Iris pigment epithelial cell (primary cell): ENCODE data around the gene GRM8.
A peak's percentile ranks its signal among the peaks of the same experiment; 100 is the strongest.
"Not testable (repeated sequence)": the region's sequence is repeated elsewhere in the genome, so short reads cannot be mapped to it uniquely, and the experiment has no call there.

ENCODE experiments used
- DNase-seq: peaks from one replicate; pipeline ENCODE4 v3.0.0-alpha.2; 2011; ENCODE audit warnings: low read depth

Gene GRM8

GRCh38 chr7:126718419-126718818 is 534.3 kb downstream of the GRM8 start:
- no peak for DNase-seq

- DNase-seq: no peak
Observed at GRCh38 chr7:126716321-126716720, 536.4 kb downstream of the GRM8 start.

- DNase-seq: no peak
Observed at GRCh38 chr7:126715076-126715475, 537.7 kb downstream of the GRM8 start.

DNA sequence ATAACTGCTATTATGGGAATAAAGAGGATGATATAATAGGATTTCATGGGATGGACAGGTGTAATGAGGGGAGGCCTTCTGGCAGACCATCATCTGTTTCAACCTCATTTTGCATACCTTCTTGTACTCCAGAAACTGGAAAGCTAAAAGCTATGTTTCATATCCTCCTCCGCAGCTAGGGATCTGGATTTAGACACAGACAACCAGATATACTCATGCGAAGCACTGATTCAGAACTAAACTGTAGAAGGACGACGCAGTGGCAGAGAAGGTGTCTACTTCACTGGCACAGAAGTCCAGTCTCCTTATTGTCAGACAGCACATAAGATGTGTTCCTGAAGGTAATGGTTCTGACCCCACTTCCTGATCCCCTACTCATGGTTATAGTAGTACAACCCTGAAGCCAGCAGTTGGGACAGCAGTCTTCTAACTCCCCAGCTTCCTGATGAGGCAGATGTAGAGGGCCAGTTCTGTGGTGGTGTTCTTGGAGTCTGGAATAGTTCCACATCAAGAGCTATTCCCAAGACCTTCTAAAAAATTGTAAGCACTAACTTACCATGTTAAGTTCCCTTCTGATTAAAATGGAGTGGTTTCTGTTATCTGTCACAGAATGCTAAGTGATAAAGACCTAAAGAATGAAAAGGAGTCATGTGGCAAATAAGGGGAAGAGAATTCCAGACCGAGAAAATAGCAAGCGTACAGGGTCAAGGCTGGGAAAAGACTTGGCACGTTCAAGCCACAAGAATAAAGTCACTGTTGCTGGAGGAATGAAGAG is 550.3 kb downstream of the GRM8 start:
- DNase-seq: peak; percentile 45

- peak; percentile 99 for DNase-seq
Observed at GRCh38 chr7:126700807-126701604, 551.7 kb downstream of the GRM8 start.

DNA sequence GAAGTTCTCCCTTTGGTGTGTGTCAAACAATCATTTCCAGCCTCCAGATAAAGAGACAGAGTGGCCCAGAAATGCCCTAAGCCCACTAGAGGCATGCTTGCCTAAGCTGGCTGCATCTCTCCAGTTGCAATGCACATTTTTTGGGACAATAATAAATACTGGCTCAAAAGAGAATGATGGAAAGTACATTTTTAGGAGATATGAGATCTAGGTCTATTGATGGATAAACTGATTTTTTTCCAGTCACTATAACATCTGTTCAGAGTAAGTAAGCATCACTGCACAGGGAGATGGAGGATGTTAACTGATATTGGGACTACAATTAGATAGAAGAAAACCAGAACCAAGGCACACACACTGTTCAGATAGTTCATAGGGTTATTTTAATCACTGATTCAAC is 553.0 kb downstream of the GRM8 start:
- DNase-seq: no peak

DNA sequence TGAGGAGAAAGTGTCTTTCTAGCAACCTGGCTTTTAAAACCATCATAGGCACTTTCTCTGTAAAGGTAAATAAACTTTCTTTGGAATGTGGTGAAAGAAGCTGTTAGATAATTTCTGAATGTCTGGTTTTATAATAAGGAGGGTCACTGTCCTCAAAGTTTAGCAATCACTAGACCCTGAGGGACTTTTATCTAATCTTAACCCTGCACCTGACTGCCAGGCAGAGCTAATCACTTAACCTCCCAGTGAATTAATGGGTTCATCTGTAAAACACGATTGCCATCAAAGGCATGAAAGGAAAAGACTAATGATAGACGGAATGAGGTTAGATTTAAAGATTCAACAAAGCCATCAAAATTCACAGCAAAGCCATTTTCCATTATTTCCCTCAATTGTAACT is 553.8 kb downstream of the GRM8 start:
- DNase-seq: no peak

- no peak for DNase-seq
Observed at GRCh38 chr7:126698446-126698845, 554.3 kb downstream of the GRM8 start.

- no peak for DNase-seq
Observed at GRCh38 chr7:126696256-126697038, 556.3 kb downstream of the GRM8 start.

- DNase-seq: no peak
Observed at GRCh38 chr7:126690848-126691751, 561.6 kb downstream of the GRM8 start.

DNA sequence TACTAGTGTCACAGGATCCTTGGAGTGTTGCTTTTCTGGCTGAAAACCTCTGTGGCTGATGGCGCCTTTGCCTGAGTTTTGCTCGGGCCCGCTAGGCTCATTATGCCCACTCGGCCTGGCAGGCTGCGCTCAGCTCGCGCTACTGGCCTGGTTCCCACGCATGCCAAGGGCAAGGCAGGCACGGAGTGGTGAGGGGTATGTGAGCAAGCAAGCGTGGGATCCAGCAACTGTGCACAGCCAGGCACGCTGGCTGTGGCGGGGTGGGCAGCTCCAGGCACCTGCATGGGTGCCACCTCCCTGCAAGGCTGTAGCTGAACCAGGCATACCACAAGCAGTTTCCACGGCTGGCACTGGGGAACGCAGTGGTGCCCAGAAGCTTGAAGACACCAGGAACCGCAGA is 562.6 kb downstream of the GRM8 start:
- no peak for DNase-seq

DNA sequence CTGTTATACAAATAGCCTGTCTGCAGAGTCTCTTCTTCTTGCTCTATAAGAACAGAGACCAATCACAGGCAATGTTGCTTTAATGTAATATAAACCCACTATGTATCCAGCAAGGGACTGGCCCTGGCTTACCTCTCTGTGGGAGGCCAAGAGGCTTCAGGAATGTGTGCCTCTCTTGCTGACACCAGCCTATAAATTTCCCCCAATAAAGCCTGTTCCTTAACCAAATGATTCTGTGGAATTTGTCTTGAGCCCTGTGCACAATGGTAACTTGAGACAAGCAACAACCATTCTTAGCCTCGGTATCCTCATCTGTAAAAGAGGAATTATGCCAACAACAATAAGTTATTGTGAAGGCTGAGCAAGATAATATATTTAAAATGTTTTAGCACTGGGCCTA is 563.7 kb downstream of the GRM8 start:
- DNase-seq: peak; percentile 68

- DNase-seq: no peak
Observed at GRCh38 chr7:126686474-126686873, 566.3 kb downstream of the GRM8 start.

DNA sequence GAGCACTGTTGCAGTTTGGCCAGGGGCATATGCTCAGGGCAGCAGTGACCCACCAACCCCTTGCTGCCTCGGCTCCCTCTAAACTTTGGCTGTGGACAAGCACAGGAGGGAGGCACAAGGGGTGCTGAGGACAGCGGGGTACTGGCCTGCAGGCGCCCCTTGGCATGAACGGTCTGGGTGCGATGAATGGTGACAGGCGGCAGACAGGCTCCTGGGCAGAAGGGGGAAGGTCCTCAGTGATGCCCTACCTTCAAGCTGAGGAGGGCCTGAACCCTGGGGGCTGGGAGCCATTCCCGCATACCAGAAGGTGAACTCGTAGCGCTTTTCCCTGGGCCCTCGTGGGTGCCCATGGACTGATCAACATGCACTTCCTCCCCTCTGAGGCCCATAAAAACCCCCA is 567.1 kb downstream of the GRM8 start:
- no peak for DNase-seq

GRCh38 chr7:126685018-126685573 is 567.6 kb downstream of the GRM8 start:
- DNase-seq: no peak

DNA sequence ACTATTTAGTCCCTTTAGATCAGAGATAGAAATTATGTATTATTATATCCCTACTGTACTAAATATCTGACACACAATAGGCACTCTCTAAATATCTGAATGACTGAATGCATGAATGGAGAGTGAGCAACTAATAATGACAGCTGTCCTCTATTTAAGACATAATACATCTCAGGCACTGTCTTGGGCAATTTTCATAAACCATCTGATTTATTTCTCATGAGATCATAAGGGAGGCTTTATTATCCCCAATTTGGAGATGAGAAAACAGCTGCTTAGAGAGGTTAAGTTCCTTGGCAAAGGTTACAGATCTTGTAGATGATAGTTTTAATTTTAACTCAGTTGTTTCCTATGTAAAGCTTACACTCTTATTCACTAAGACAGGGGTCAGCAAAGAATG is 570.6 kb downstream of the GRM8 start:
- no peak for DNase-seq

GRCh38 chr7:126668762-126669161 is 584.0 kb downstream of the GRM8 start:
- not testable (repeated sequence) for DNase-seq

GRCh38 chr7:126668367-126668752 is 584.4 kb downstream of the GRM8 start:
- no peak for DNase-seq

- DNase-seq: no peak
Observed at GRCh38 chr7:126667742-126668366, 584.9 kb downstream of the GRM8 start.

DNA sequence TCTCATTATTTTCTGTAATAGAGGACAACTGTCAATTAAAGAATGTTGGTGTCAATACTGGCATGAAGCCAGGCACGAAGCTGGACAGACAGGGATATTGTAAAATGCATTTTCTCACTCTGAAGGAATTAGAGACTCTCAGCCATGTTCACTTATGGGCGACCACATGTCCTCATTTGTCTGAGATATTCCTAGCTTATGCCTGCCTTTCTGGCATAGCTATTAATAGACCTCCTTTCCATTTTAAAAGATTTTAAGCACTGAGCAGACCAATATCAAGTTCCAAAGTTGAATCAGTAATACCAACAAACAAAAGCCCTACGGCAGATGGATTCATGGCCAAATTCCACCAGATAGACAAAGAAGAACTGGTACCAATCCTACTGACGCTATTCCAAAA is 589.9 kb downstream of the GRM8 start:
- no peak for DNase-seq

GRCh38 chr7:126659124-126659523 is 593.6 kb downstream of the GRM8 start:
- DNase-seq: no peak
